Neural cell (in vitro differentiated cells): Measurements from ENCODE around the gene FNDC3B. TPM values are rescaled to one million over a fixed set of nuclear protein-coding genes. Genes with fewer than 3 reads are reported as not detected.

ENCODE experiments used
- H2AFZ ChIP-seq: fragments of 200-600, 300-800 bp; sonication (generic), shearing (Covaris generic); 2 replicates; pipeline ENCODE4 v1.6.0; 2014; ENCODE audit warnings: low read depth, mild to moderate bottlenecking, antibody characterized with exemption, low read length, moderate library complexity
- H3F3A ChIP-seq: fragments of 200-600 bp; shearing (Covaris generic); 2 replicates; pipeline ENCODE4 v1.6.1; 2016; ENCODE audit warnings: mild to moderate bottlenecking, moderate library complexity, mixed read lengths, antibody characterized with exemption, low read length; ENCODE audit not compliant: insufficient read depth, poor library complexity, severe bottlenecking
- H3K27ac ChIP-seq: fragments of 200-600, 300-800 bp; sonication (generic), shearing (Covaris generic); 2 replicates; pipeline ENCODE4 v1.5.1; 2014; ENCODE audit warnings: mild to moderate bottlenecking, low read length, moderate library complexity
- H3K27me3 ChIP-seq: fragments of 300-800, 200-600 bp; sonication (generic), shearing (Covaris generic); 2 replicates; pipeline ENCODE4 v1.6.0; 2014; ENCODE audit warnings: mild to moderate bottlenecking, low read depth, low read length, moderate library complexity; ENCODE audit not compliant: insufficient read depth
- H3K36me3 ChIP-seq: fragments of 300-800, 200-600 bp; sonication (generic), shearing (Covaris generic); 2 replicates; pipeline ENCODE4 v1.5.1; 2014; ENCODE audit warnings: mild to moderate bottlenecking, antibody characterized with exemption, low read length, moderate library complexity; ENCODE audit not compliant: insufficient read depth
- H3K4me2 ChIP-seq: fragments of 300-800, 200-600 bp; sonication (generic), shearing (Covaris generic); 2 replicates; pipeline ENCODE4 v1.6.0; 2014; ENCODE audit warnings: mild to moderate bottlenecking, low read length
- H3K4me3 ChIP-seq: fragments of 300-800, 200-600 bp; sonication (generic), shearing (Covaris generic); 2 replicates; pipeline ENCODE4 v1.5.1; 2014; ENCODE audit warnings: mild to moderate bottlenecking, low read length, moderate library complexity
- H3K79me2 ChIP-seq: fragments of 200-600 bp; shearing (Covaris generic); replicated peaks from 2 replicates; pipeline ENCODE4 v1.6.0; 2014; ENCODE audit warnings: mild to moderate bottlenecking, low read length, moderate library complexity; ENCODE audit not compliant: insufficient read depth
- H3K9ac ChIP-seq: fragments of 300-800, 200-600 bp; sonication (generic), shearing (Covaris generic); 2 replicates; pipeline ENCODE4 v1.6.1; 2016; ENCODE audit warnings: mild to moderate bottlenecking, low read length, mixed read lengths
- H3K9me2 ChIP-seq: fragments of 200-600 bp; shearing (Covaris generic); 2 replicates; pipeline ENCODE4 v1.6.1; 2016; ENCODE audit warnings: mild to moderate bottlenecking, low read length, mixed read lengths; ENCODE audit not compliant: insufficient read depth
- H3K9me3 ChIP-seq: fragments of 200-600, 300-800 bp; sonication (generic), shearing (Covaris generic); 2 replicates; pipeline ENCODE4 v1.6.1; 2016; ENCODE audit warnings: mild to moderate bottlenecking, mixed run types, low read length, moderate library complexity, mixed read lengths
- H4K20me1 ChIP-seq: fragments of 200-600 bp; shearing (Covaris generic); 2 replicates; pipeline ENCODE4 v1.6.1; 2016; ENCODE audit warnings: mild to moderate bottlenecking, mixed run types; ENCODE audit not compliant: insufficient read depth
- EP300 ChIP-seq: fragments of 450-650 bp; conservative IDR thresholded peaks from 2 replicates; pipeline ENCODE4 v1.6.1; 2014; ENCODE audit warnings: antibody characterized with exemption, mild to moderate bottlenecking, moderate library complexity; ENCODE audit not compliant: poor library complexity, severe bottlenecking
- EZH2 ChIP-seq: fragments of 200-600, 300-800 bp; shearing (Covaris generic), sonication (generic); IDR thresholded peaks from 2 replicates; pipeline ENCODE4 v1.6.1; 2014; ENCODE audit warnings: antibody characterized with exemption, low read length, borderline replicate concordance, mild to moderate bottlenecking; ENCODE audit not compliant: insufficient read depth, poor library complexity, severe bottlenecking
- MXI1 ChIP-seq: fragments of 450-650 bp; conservative IDR thresholded peaks from 2 replicates; pipeline ENCODE4 v1.6.1; 2014; ENCODE audit warnings: antibody characterized with exemption, mild to moderate bottlenecking; ENCODE audit not compliant: poor library complexity, severe bottlenecking
- POLR2AphosphoS5 ChIP-seq: IDR thresholded peaks from 2 replicates; pipeline ENCODE4 v1.6.1; 2012
- RAD21 ChIP-seq: fragments of 450-650 bp; conservative IDR thresholded peaks from 2 replicates; pipeline ENCODE4 v1.6.1; 2014; ENCODE audit warnings: antibody characterized with exemption, mild to moderate bottlenecking, moderate library complexity
- SMC3 ChIP-seq: fragments of 450-650 bp; conservative IDR thresholded peaks from 2 replicates; pipeline ENCODE4 v1.6.1; 2014; ENCODE audit warnings: antibody characterized with exemption, mild to moderate bottlenecking, moderate library complexity; ENCODE audit not compliant: poor library complexity
- TAF1 ChIP-seq: IDR thresholded peaks from 2 replicates; pipeline ENCODE4 v1.6.1; 2012; ENCODE audit warnings: low read depth
- polyA plus RNA-seq: library from polyadenylated mRNA; depleted of rRNA; stranded (reverse); fragments of >200 nt; gene quantifications from 2 replicates; pipeline ENCODE4 v1.2.3, GENCODE V29; 2014
- TF ChIP-seq, protein P1 (sequence below): IDR thresholded peaks from 2 replicates; pipeline ENCODE4 v1.6.1; 2012; ENCODE audit warnings: borderline replicate concordance
- TF ChIP-seq, protein P2 (sequence below): fragments of 450-650 bp; IDR thresholded peaks from 2 replicates; pipeline ENCODE4 v1.5.1; 2014; ENCODE audit warnings: antibody characterized with exemption, mild to moderate bottlenecking, moderate library complexity; ENCODE audit not compliant: poor library complexity, severe bottlenecking

The FNDC3B gene
- polyA plus RNA-seq, 1 donor from 2014 or later: 4.9 TPM

DNA sequence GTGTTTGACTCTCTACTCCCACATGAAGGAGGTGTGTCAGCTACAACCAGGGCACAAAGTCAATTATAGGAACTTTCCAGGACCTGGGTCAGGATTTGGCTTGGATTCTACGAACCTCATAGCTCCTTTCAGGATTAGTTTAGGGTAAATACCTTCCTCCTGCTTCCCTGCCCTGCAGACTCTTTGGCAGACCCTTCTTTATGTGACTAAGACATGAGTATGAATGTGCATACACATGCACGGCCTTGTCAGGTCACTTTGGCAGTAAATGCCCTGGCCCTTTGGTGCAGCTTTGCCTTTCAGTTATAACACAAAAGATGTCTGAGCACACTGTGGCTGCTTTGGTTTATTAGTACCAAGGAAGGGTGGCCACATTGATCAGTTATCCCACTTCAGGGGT is 340.0 kb downstream of the FNDC3B start:
- Histone ChIP-seq H3K79me2 (no peaks in the 10 kb centered on the region), H3F3A (no peaks in the 10 kb centered on the region), H2AFZ (no peak overlapping the region), H3K9me3 (peaks cover 7% of the 10 kb centered on the region), H4K20me1 (no peaks in the 10 kb centered on the region), H3K36me3 (peaks cover 11% of the 10 kb centered on the region), H3K27ac (no peak overlapping the region), H3K9me2 (no peaks in the 10 kb centered on the region), H3K9ac (no peak overlapping the region), H3K4me3 (no peak overlapping the region), H3K27me3 (no peaks in the 10 kb centered on the region), H3K4me2 (no peak overlapping the region)
- TF ChIP-seq, protein P1, sequence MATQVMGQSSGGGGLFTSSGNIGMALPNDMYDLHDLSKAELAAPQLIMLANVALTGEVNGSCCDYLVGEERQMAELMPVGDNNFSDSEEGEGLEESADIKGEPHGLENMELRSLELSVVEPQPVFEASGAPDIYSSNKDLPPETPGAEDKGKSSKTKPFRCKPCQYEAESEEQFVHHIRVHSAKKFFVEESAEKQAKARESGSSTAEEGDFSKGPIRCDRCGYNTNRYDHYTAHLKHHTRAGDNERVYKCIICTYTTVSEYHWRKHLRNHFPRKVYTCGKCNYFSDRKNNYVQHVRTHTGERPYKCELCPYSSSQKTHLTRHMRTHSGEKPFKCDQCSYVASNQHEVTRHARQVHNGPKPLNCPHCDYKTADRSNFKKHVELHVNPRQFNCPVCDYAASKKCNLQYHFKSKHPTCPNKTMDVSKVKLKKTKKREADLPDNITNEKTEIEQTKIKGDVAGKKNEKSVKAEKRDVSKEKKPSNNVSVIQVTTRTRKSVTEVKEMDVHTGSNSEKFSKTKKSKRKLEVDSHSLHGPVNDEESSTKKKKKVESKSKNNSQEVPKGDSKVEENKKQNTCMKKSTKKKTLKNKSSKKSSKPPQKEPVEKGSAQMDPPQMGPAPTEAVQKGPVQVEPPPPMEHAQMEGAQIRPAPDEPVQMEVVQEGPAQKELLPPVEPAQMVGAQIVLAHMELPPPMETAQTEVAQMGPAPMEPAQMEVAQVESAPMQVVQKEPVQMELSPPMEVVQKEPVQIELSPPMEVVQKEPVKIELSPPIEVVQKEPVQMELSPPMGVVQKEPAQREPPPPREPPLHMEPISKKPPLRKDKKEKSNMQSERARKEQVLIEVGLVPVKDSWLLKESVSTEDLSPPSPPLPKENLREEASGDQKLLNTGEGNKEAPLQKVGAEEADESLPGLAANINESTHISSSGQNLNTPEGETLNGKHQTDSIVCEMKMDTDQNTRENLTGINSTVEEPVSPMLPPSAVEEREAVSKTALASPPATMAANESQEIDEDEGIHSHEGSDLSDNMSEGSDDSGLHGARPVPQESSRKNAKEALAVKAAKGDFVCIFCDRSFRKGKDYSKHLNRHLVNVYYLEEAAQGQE: no peak
- TF ChIP-seq RAD21 (no peak), POLR2AphosphoS5 (no peak), TAF1 (no peak), MXI1 (no peak), EZH2 (no peak), EP300 (no peak), SMC3 (no peak)
- TF ChIP-seq, protein P2, sequence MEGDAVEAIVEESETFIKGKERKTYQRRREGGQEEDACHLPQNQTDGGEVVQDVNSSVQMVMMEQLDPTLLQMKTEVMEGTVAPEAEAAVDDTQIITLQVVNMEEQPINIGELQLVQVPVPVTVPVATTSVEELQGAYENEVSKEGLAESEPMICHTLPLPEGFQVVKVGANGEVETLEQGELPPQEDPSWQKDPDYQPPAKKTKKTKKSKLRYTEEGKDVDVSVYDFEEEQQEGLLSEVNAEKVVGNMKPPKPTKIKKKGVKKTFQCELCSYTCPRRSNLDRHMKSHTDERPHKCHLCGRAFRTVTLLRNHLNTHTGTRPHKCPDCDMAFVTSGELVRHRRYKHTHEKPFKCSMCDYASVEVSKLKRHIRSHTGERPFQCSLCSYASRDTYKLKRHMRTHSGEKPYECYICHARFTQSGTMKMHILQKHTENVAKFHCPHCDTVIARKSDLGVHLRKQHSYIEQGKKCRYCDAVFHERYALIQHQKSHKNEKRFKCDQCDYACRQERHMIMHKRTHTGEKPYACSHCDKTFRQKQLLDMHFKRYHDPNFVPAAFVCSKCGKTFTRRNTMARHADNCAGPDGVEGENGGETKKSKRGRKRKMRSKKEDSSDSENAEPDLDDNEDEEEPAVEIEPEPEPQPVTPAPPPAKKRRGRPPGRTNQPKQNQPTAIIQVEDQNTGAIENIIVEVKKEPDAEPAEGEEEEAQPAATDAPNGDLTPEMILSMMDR: no peak

DNA sequence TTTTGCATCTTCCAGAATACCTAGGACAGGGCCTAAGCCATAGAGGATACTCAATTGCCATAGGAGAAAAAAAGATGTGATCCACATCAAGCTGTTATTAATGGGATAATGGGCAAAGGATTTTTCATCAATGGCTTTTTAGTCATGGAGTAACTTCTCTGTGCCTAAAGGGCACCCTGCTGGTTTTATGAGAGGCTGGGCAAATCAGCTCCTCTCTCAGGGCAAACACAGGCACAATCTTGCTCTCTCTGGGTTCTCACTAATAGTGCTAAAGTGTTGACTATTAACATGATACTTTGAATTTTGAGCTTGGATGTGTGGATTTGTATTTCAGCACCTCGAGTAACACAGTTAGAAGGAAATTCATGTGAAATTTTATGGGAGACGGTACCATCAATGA is 341.3 kb downstream of the FNDC3B start:
- no peak overlapping the region for H3K4me3 ChIP-seq
- no peak overlapping the region for H3K27ac ChIP-seq
- H3K9me3 ChIP-seq: peaks cover 7% of the 10 kb centered on the region
- H2AFZ ChIP-seq: no peak overlapping the region
- no peak overlapping the region for H3K4me2 ChIP-seq
- H3K9me2 ChIP-seq: no peaks in the 10 kb centered on the region
- no peak overlapping the region for H3K9ac ChIP-seq
- no peaks in the 10 kb centered on the region for H3F3A ChIP-seq
- H3K79me2 ChIP-seq: no peaks in the 10 kb centered on the region
- TF ChIP-seq, protein P2: no peak
- TF ChIP-seq MXI1: no peak
- TF ChIP-seq, protein P1: no peak
- no peak for TF ChIP-seq SMC3
- no peak for TF ChIP-seq POLR2AphosphoS5
- TF ChIP-seq TAF1: no peak
- no peak for TF ChIP-seq EZH2
- no peak for TF ChIP-seq EP300
- TF ChIP-seq RAD21: no peak
- no peaks in the 10 kb centered on the region for H4K20me1 ChIP-seq
- peaks cover 11% of the 10 kb centered on the region for H3K36me3 ChIP-seq
- H3K27me3 ChIP-seq: no peaks in the 10 kb centered on the region
